Measurements from ENCODE around the gene BCL6B. TPM values are rescaled to one million over a fixed set of nuclear protein-coding genes. Genes with fewer than 3 reads are reported as not detected.

Gene BCL6B
- polyA plus RNA-seq, 3 donors, result 23.7 to 28.0 (median 25.2) TPM

DNA sequence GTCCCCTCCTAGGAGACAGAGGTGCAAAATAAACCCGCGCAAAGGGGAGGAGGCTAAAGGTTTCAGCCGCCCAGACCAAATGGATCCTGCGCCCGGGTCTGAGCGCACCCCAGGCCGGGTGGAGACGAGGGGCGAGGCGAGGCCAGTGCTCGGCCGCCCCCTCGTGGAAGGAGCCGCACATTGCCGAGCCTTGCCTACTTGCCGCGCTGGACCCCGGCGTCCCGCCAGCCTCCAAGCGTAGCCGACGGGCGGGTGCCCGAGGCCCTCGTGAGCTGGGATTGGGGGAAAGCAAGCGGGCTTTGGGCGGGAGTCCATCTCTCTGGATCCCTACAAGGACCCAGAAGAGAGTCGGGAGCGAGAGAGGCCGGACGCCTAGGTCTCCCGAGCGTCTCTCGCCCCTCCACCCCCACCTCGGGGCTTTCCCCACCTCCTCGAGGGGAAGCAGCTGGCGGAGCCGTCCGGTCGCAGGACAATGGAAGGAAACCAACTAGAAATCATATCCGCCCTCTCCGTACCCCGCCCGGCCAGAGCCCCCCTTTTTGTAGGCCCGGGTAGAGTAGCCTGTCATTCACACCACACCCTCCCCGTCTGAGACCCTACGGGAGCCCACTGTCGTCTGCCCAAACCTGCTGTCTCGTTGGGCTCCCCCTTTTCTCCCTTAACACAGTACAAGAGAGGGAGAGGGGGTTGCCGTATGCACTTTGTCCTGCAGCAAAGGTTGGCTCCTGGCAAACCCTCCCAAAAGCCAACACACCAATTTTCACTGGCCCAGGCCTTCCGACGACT lies 664 bp upstream of the BCL6B start:
- DNase-seq (ENCODE audit: extremely low read depth in 1 of 11, low read depth in 9 of 11, low spot score in 4 of 11), result no peak

DNA sequence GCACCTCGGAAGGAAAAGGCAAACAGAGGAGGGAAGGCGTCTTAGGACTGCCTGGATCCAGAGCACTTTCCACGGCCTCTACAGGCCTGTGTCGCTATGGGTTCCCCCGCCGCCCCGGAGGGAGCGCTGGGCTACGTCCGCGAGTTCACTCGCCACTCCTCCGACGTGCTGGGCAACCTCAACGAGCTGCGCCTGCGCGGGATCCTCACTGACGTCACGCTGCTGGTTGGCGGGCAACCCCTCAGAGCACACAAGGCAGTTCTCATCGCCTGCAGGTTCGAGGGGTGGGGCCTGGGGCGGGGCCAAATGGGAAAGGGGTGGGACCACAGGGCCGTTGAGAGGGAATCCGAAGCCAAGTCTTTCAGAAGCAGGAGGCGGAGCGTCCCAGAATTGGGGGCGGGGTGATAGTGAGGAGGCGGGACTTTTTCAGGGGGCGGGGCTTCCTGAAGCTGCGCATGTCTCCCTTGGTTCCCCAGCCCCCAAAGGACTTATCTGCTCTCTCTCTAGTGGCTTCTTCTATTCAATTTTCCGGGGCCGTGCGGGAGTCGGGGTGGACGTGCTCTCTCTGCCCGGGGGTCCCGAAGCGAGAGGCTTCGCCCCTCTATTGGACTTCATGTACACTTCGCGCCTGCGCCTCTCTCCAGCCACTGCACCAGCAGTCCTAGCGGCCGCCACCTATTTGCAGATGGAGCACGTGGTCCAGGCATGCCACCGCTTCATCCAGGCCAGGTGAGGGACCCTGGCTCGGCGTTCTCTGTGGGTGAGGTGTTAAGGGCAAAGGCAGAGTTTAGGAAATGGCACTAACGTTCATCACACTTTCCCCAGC lies 939 bp downstream of the BCL6B start:
- no peak for DNase-seq (ENCODE audit: extremely low read depth in 1 of 11, low read depth in 9 of 11, low spot score in 4 of 11)

DNA sequence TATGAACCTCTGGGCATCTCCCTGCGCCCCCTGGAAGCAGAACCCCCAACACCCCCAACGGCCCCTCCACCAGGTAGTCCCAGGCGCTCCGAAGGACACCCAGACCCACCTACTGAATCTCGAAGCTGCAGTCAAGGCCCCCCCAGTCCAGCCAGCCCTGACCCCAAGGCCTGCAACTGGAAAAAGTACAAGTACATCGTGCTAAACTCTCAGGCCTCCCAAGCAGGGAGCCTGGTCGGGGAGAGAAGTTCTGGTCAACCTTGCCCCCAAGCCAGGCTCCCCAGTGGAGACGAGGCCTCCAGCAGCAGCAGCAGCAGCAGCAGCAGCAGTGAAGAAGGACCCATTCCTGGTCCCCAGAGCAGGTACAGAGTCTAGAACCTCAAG lies 1.5 kb downstream of the BCL6B start:
- no peak for DNase-seq (ENCODE audit: extremely low read depth in 1 of 11, low read depth in 9 of 11, low spot score in 4 of 11)

DNA sequence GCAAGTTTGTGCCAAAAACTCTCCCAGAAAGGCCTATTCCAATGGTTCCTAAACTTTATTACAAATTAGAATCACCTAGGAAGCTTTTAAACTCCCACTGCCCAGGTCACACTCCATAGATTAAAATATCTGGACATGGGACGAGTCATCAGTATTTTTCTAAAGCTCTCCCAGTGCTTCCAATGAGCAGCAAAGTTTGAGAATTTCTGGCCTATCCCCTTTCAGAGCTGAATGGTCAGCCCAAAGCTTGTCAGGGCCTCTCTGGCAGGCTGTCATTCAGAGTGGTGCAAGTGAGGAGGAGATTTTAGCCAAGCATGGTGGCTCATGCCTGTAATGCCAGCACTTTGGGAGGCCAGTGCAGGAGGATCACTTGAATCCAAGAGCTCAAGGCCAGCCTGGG lies 2.4 kb downstream of the BCL6B start:
- no peak for DNase-seq (ENCODE audit: extremely low read depth in 1 of 11, low read depth in 9 of 11, low spot score in 4 of 11)

DNA sequence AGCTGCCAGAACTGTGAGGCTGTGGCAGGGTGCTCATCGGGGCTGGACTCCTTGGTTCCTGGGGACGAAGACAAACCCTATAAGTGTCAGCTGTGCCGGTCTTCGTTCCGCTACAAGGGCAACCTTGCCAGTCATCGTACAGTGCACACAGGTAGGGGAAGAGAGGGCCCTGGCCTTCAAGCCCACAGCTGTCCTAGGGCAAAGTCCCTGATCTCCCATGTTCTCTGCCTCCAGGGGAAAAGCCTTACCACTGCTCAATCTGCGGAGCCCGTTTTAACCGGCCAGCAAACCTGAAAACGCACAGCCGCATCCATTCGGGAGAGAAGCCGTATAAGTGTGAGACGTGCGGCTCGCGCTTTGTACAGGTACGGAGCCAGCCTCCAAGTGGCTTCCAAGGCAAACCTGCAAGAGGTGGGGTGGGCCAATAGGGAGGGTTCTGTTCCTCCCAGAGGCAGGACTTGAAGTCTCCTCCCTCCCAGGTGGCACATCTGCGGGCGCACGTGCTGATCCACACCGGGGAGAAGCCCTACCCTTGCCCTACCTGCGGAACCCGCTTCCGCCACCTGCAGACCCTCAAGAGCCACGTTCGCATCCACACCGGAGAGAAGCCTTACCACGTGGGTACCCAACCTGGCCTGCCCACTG lies 3.7 kb downstream of the BCL6B start:
- no peak for DNase-seq (ENCODE audit: extremely low read depth in 1 of 11, low read depth in 9 of 11, low spot score in 4 of 11)

DNA sequence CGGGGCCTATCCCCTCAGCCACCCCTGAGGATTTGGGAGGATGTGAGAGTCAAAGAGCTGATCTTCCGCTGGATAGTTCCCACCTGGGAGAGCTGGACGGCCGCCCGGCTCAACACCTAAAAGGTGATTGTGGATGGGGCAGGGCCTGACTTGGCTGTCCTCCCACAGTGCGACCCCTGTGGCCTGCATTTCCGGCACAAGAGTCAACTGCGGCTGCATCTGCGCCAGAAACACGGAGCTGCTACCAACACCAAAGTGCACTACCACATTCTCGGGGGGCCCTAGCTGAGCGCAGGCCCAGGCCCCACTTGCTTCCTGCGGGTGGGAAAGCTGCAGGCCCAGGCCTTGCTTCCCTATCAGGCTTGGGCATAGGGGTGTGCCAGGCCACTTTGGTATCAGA lies 4.5 kb downstream of the BCL6B start:
- no peak for DNase-seq (ENCODE audit: extremely low read depth in 1 of 11, low read depth in 9 of 11, low spot score in 4 of 11)

DNA sequence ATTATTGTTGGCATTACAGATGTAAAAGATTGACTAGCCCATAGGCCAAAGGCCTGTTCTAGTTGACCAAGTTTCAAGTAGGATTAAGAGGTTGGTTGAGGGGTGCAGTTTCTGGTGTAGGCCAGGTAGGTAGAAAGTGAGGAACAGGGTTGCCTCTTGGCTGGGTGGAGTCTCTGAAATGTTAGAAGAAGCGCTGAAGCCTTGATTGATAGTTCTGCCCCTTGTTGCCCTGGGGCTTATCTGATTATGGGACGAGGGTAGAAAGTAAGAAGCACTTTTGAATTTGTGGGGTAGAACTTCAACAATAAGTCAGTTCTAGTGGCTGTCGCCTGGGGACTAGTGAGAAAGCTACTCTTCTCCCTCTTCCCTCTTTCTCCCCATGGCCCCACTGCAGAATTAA lies 6.2 kb downstream of the BCL6B start:
- DNase-seq (ENCODE audit: extremely low read depth in 1 of 11, low read depth in 9 of 11, low spot score in 4 of 11), result no peak

DNA sequence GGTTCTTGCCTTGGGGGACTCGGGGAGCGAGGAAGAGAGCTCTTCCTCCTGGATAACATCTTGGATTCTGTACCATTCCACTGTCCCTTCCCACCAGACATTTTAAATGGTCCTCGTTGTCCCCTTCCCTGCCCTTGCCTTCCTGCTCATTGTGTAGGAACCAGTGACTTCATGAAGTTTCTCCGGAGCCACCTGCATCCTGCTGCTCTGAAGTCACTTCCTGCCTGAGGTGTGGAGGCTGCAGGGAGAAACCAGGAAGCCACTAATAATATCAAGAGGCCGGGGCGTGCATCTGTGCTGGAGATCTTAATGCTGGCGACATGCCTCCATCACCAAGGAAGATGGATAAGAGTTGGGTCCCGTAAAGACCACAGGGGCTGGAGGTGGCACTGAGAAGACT lies 6.8 kb downstream of the BCL6B start:
- no peak for DNase-seq (ENCODE audit: extremely low read depth in 1 of 11, low read depth in 9 of 11, low spot score in 4 of 11)

DNA sequence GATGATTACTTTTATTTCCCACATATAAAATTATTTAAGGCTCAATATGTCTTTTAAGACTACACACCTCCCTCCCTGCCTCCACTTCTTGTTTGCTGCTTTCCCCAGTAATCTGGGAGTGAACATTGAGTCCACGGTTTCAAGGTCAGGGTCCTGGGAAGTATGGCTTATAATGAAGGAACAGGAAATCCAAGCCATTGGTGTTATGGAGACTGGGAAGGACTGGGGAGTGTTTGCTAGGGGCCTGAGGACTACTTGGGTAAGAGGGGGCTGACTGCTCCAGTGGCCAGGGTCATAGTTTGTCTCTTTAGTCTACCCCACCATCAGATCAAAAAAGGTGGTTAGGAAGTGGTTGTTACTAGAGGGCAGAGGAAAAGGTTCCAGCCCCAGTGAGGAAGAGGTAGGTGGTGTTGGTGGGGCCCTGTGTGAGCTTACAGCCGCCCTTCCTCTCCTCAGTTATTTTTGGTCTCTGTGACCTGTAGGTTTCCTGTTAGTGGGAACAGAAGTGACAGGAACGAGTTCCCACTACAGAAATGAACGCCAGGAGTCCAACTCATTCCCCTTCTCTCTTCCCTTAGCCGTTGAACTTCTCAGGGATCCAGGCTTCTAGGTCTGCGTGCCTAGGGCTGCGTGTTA lies 12.2 kb downstream of the BCL6B start:
- DNase-seq (ENCODE audit: extremely low read depth in 1 of 11, low read depth in 9 of 11, low spot score in 4 of 11), result no peak

DNA sequence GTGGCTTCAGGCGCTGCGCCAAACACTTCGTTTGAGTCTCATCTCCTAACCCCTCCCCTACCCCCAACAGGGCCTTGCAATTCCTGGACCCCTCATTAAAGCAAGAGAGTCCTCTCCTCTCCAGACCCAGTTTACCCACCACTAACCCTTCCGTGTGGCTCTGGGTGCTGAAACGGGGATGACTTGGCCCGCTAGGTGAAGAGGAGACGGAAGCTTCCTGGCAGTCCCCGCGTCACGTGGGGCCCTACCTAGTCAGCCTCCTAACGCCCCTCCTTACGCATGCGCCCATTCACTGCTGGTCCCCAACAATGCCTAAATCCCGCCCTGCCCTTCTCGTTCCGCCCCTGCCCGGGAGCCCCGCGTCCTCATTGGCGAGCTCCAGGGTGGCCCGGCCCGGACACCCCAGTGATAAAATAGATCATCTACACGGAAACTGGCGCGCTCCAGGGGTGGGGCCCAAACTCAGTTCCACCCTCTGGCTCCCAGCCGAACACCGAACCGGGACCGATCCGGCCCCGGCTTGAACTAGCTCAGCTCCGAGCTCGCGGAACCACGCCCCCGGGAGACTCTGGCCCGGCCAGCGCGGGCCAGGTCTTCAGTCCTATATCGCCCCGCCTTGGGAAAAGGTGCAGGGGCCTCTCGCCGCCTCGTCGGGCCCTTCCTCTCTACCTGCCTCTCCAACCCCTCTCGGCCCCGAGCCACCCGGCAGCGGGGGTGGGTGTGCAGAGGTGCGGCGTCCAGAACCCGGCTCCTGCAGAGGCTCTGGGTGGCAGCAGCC lies 12.9 kb downstream of the BCL6B start, which contains the start of gene SLC16A13:
SLC16A13 (plus strand) TSS at position 425 of the 778 bp plus-strand sequence. CDS start 368 bp downstream, outside the sequence.
- peak; percentile 81 to 96 (median 91) for DNase-seq (ENCODE audit: extremely low read depth in 1 of 11, low read depth in 9 of 11, low spot score in 4 of 11)

DNA sequence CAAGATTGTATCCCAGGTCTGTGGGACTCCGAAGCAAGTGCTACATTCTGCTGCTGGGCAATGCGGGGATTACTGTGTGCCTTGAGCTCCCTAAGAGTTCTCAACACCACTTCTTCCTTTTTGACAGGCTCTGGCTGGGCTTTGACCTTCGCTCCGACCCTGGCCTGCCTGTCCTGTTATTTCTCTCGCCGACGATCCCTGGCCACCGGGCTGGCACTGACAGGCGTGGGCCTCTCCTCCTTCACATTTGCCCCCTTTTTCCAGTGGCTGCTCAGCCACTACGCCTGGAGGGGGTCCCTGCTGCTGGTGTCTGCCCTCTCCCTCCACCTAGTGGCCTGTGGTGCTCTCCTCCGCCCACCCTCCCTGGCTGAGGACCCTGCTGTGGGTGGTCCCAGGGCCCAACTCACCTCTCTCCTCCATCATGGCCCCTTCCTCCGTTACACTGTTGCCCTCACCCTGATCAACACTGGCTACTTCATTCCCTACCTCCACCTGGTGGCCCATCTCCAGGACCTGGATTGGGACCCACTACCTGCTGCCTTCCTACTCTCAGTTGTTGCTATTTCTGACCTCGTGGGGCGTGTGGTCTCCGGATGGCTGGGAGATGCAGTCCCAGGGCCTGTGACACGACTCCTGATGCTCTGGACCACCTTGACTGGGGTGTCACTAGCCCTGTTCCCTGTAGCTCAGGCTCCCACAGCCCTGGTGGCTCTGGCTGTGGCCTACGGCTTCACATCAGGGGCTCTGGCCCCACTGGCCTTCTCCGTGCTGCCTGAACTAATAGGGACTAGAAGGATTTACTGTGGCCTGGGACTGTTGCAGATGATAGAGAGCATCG lies 15.4 kb downstream of the BCL6B start:
- DNase-seq (ENCODE audit: extremely low read depth in 1 of 11, low read depth in 9 of 11, low spot score in 4 of 11), result no peak

DNA sequence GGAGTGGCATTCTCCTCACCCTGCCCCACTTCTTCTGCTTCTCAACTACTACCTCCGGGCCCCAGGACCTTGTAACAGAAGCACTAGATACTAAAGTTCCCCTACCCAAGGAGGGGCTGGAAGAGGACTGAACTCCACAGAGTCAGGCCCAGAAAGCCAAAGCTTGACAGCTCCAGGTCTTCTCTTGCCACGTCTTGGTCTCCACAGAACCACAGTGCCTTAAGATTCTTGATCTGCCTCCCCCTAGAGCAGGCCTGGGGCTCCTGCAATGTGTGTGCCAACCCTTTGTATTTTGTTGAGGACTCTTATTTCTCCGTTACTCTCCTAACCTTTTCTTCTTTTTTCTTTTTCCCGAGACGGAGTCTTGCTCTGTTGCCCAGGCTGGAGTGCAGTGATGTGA lies 17.0 kb downstream of the BCL6B start:
- DNase-seq (ENCODE audit: extremely low read depth in 1 of 11, low read depth in 9 of 11, low spot score in 4 of 11), result no peak

DNA sequence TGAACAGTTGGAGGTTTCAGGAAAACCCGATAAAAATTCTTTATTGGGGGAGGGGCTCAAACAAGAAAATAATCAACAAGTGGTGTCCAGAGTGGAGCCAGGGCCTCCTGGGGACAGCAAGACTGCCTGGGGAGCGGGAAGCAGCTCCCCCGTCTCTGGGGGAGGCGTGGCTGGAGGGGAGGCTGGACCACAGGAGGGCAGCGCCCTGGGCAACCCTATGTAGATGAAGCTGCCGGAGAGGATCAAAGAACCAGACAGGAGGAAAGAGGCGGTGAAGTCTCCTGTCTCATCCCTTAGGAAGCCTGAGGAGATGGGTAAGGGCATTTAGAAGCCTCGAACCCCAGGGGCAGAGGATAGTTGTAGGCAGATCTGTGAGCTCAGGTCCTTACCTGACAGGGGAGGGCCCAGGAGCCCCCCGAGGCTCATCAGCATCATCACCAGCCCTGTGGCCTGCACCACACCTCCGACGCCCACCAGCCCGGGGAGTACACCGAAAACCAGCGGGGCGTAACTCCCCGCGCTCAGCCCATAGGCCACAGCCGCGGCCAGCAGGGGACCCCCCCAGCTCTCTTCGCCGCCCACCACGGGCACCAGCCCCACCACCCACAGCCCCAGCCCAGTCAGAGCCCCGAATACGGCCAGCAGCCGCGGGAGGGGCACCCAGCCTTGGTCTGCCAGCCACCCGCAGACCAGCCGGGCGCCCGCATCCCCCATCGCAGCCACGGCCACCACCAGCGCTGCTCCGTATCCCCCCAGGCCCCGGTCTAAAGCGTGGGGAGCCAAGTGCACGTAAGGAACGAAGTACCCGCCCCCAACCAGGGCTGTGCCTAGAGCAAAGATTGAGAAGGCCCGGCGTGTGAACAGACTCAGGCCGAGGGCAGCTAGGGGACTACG lies 19.0 kb downstream of the BCL6B start:
- no peak for DNase-seq (ENCODE audit: extremely low read depth in 1 of 11, low read depth in 9 of 11, low spot score in 4 of 11)

DNA sequence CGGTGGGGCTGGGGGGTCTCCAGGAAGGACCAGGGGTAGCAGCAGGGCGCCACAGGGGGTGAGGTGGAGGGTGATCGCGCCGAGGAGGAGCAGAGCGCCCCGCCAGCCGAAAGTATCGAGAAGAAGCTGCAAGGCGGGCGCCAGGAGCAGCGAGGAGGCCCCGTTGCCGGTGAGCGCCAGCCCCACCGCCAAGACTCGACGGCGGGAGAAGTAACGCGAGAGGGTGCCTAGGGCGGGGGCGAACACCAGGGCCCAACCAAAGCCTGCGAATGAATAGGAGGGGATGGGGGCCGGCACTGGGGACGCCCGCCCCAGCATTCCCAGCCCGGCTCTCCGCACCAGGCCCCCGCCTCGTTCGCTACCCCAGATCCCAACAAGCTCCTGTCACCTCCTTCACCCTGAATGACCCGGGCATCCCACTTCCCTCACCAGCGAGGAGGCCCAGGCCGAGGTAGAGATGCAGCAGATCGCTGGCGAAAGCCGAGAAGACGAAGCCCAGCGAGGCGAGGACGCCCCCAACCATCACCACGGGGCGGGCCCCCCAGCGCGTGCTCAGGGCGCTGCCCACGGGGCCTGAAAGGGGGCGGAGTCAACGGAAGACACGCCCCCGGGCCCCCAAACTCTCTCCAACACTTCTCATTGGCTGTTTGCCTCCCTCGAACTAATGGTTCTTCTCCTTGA lies 19.8 kb downstream of the BCL6B start:
- DNase-seq (ENCODE audit: extremely low read depth in 1 of 11, low read depth in 9 of 11, low spot score in 4 of 11), result no peak

DNA sequence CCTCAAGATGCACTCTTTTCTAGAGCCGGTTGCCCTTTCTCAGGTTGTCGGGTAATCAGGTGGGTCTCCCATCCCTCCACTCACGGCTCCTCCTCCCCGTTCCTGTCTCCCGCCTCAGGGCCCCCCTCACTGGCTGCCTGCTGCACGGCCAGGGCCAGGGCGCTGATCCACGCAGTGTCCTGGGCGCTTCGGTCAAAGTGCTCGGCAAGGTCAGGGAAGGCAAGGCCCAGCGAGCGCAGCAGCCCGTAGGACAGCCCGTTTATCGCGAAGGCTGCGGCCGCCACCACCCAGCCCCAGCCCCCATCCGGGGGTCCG lies 20.3 kb downstream of the BCL6B start:
- no peak for DNase-seq (ENCODE audit: extremely low read depth in 1 of 11, low read depth in 9 of 11, low spot score in 4 of 11)

DNA sequence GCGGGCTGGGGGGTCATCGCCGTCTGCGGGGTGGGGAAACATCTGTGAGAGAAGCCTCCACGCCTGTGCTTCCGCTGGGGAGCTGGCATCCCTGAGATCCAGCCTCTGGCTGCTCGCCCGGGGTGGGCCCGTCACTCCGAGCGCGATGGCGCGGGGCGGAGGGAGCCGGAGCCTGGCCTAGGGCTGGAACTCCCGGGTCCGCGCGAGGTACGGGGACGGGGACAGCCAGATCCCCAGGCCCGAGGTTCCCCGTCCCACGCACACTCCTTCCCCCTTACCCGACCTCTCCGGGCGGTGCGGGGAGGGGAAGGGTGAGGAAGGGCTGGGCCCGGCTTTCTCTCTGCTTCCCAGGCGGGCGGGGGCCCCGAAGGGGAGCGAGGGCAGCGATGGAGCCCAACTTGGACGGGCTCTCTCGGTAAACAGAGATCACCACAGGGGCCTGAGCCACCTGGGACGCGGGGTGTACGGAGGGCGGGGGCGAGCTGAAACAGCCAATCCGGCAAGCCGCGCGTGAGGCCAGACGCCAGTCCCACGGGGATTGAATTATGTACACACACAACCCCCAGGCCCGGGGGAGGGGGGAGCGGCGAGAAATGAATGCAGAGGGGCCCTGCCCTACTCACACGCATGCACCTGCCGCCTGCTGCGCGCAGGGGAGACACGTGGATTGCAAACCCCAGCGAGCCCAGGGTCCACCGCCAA lies 20.8 kb downstream of the BCL6B start, which contains the start of gene SLC16A11:
SLC16A11 (minus strand) TSS at position 596 of the 702 bp plus-strand sequence; CDS start at position 17, 579 bp downstream.
- DNase-seq (ENCODE audit: extremely low read depth in 1 of 11, low read depth in 9 of 11, low spot score in 4 of 11), result no peak

All from renal cortex interstitium (tissue), 11 donors.